Gastrocnemius medialis (tissue), 4 donors: ENCODE data around the gene PRKAG2. TPM values are rescaled to one million over a fixed set of nuclear protein-coding genes. Genes with fewer than 3 reads are reported as not detected.
A peak's percentile ranks its signal among the peaks of the same experiment; 100 is the strongest.

Experiments used
- ATAC-seq, 2 donors: fragments of 150-250 bp; one replicate each; pipeline ENCODE4 v1.9.1; 2016
- DNase-seq, 2 donors: peaks; one replicate each; pipeline ENCODE4 v3.0.0-alpha.2; 2019
- H3K27ac ChIP-seq, 4 donors: fragments of 200-600 bp; sonication (generic); 1 replicate in 1 of 4; 2 replicates in 3 of 4; pipeline ENCODE4 v1.5.1; 2016 to 2018; ENCODE audit warnings: mild to moderate bottlenecking in 2 of 4, moderate library complexity in 1 of 4
- H3K27me3 ChIP-seq, 3 donors: fragments of 200-600 bp; sonication (generic) in 2 of 3; 1 replicate in 1 of 3; 2 replicates in 2 of 3; pipeline versions ENCODE4 v1.5.1 to v1.6.0; 2016 to 2019; ENCODE audit warnings: mild to moderate bottlenecking in 1 of 3, moderate library complexity in 1 of 3
- H3K36me3 ChIP-seq, 2 donors: fragments of 200-600 bp; sonication (generic) in 1 of 2; one replicate each; pipeline ENCODE4 v1.5.1; 2017 to 2018
- H3K4me1 ChIP-seq, 2 donors: fragments of 200-600 bp; sonication (generic) in 1 of 2; one replicate each; pipeline ENCODE4 v1.5.1; 2016 to 2017; ENCODE audit warnings: mild to moderate bottlenecking in 2 of 2
- H3K4me3 ChIP-seq, 4 donors: fragments of 200-600 bp; sonication (generic) in 3 of 4; 1 replicate in 1 of 4; 2 replicates in 3 of 4; pipeline ENCODE4 v1.5.1; 2016 to 2019; ENCODE audit warnings: mild to moderate bottlenecking in 2 of 4
- H3K9me3 ChIP-seq, 3 donors: fragments of 200-600 bp; sonication (generic) in 2 of 3; 1 replicate in 1 of 3; 2 replicates in 2 of 3; pipeline ENCODE4 v1.5.1; 2016 to 2019
- CTCF ChIP-seq, 5 experiments: fragments of 450-650 bp in 3 of 5; fragments of 200-600 bp in 2 of 5; sonication (generic) in 2 of 5; IDR thresholded peaks in 4 of 5; conservative IDR thresholded peaks in 1 of 5; 1 replicate in 4 of 5; 2 replicates in 1 of 5; pipeline ENCODE4 v1.5.1; 2016 to 2019; ENCODE audit warnings: antibody characterized with exemption in 5 of 5, mild to moderate bottlenecking in 3 of 5, moderate library complexity in 3 of 5
- POLR2A ChIP-seq, 2 donors: fragments of 450-650 bp; IDR thresholded peaks; one replicate each; pipeline ENCODE4 v1.6.1; 2017; ENCODE audit warnings: antibody characterized with exemption in 2 of 2, mild to moderate bottlenecking in 2 of 2, moderate library complexity in 2 of 2
- in situ Hi-C, 4 donors: fragments of 200-750 bp; cut with MboI; loops; one replicate each; pipeline versions ENCODE4 v1.15.0 to v1.8.0; 2017; ENCODE audit warnings: low sequenced_read_pairs in 4 of 4
- intact Hi-C: fragments of 100-400 bp; cut with DNase I; formaldehyde crosslinking; loops from one replicate; pipeline ENCODE4 v1.15.1; 2023; ENCODE audit warnings: low total_unique reads
- total RNA-seq, 4 donors: library from RNA; depleted of rRNA; stranded (reverse); fragments of >200 nt; gene quantifications; one replicate each; pipeline versions ENCODE4 v1.1.0 to v1.2.3, GENCODE V29; 2016

PRKAG2 gene
- total RNA-seq, 4 donors from 2014 or later: 5.3 to 32.6 (median 13.9) TPM

DNA sequence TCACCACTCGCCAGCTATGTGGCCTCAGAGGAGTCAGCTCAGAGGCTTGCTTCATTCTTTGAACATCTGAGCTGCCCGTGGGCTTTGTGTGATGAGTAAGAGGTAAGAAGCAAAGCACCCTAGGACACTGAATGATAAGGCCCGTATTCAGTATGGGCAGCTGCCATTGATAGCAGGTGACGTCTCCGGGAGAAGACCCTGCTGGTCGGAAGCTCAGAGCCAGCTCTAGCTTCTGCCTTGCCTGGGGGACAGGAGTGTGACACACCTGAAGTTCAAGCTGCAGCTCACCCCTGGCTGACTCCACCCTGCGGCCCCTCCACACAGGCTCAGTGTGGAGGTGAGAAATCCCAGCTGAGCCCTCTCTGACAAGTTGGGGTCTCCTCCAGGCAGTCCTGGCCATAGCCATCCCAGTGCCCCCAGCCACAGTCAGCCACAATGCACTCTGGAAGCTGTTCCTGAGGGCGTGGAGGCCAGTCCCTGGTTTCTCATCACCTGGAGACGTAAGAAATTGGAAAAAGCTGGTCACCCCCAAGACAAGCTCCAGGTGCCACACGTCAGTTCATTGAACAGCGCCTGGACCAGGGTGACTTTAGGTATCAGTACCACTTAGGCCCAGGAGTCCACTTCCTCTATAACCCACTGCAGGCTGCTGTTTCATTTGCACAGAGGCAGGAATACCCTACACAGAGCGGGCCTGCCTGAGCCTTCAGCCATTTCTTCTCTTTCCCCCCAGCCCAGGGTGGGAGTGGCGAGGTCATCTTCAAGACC is 192.3 kb downstream of the PRKAG2 start:
- Histone ChIP-seq H3K4me1 (peaks cover 14 to 18% of the 10 kb centered on the region in 2 donors), H3K36me3 (no peaks in the 10 kb centered on the region), H3K27me3 (no peaks in the 10 kb centered on the region), H3K4me3 (no peak overlapping the region), H3K27ac (no peak overlapping the region), H3K9me3 (no peaks in the 10 kb centered on the region)
- intact Hi-C loops: loop anchor here (5.0 kb wide), 1 partner anchor 52 kb away; no protein-coding TSS in a partner anchor
- in situ Hi-C loops: loop anchor here in 1 of 4 donors (10.0 kb wide), 1 partner anchor 60 kb away; no protein-coding TSS in a partner anchor
- ATAC-seq (no peak), DNase-seq (peak in 1 of 2 donors; percentile 8)
- TF ChIP-seq POLR2A (IDR thresholded peaks at IDR 0.05) (no peak), CTCF (IDR thresholded peaks at IDR 0.05 in 4 of 5, conservative IDR thresholded peaks at IDR 0.05 in 1 of 5) (no peak)

DNA sequence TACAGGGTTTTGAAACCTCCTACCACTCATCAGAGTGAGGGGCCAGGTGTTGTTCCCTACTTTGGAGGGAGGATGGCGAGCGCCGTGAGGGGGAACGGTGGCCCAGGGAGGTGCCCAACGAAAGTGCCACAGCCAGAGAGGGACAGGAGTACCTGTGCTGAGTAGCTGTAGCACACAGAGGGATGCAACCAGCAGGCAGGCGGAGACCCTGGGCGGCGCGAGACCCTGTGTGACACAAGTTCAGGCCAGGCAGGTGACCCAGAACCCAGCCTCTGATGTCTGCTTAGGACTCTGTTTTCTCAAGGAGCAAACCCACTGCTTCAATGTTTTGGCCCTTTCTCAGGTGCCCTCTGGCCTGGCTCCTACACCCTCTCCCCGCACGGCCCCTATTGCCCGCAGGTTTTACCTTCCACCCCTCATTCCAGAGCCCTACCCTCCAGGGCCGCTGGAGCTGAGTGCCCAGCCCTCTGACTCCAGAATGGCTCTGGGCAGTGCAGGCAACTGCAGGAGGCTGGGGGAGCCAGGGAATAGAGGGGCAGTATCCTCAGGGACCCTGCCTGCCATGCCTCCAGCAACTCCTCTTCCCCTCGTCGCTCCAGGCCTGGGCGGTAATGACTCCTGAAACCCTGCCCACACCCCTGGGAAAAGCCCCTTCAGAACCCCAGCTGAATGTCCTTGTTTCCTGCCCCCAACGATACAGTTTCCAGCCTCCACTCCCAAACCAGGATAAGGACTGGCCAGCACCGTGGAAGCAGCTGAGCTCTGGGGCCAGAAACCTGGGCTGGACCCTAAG is 193.1 kb downstream of the PRKAG2 start:
- in situ Hi-C loops (loop anchor here in 1 of 4 donors (10.0 kb wide), 1 partner anchor 59 kb away; no protein-coding TSS in a partner anchor), intact Hi-C loops (no loop called here)
- H3K27me3 ChIP-seq: no peaks in the 10 kb centered on the region
- TF ChIP-seq CTCF (IDR thresholded peaks at IDR 0.05 in 4 of 5, conservative IDR thresholded peaks at IDR 0.05 in 1 of 5): no peak
- no peak for TF ChIP-seq POLR2A (IDR thresholded peaks at IDR 0.05)
- no peak overlapping the region for H3K27ac ChIP-seq
- H3K9me3 ChIP-seq: no peaks in the 10 kb centered on the region
- ATAC-seq (no peak), DNase-seq (peak in 1 of 2 donors; percentile 19)
- no peak overlapping the region for H3K4me3 ChIP-seq
- peaks cover 14 to 18% of the 10 kb centered on the region in 2 donors for H3K4me1 ChIP-seq
- H3K36me3 ChIP-seq: no peaks in the 10 kb centered on the region

- Histone ChIP-seq H3K27me3 (no peaks in the 10 kb centered on the region), H3K4me1 (peaks cover 11 to 14% of the 10 kb centered on the region in 2 donors), H3K27ac (no peak overlapping the region), H3K9me3 (no peaks in the 10 kb centered on the region), H3K4me3 (no peak overlapping the region), H3K36me3 (no peaks in the 10 kb centered on the region)
- intact Hi-C loops: no loop called here
- TF ChIP-seq CTCF (IDR thresholded peaks at IDR 0.05 in 4 of 5, conservative IDR thresholded peaks at IDR 0.05 in 1 of 5) (no peak), POLR2A (IDR thresholded peaks at IDR 0.05) (no peak)
- ATAC-seq: no peak
- in situ Hi-C loops: loop anchor here in 1 of 4 donors (10.0 kb wide), 1 partner anchor 58 kb away; no protein-coding TSS in a partner anchor
- peak in 1 of 2 donors; percentile 9 for DNase-seq
These were observed 193.9 kb downstream of the PRKAG2 start for GRCh38 chr7:151682831-151683614.

GRCh38 chr7:151681726-151682125 is 195.2 kb downstream of the PRKAG2 start:
- in situ Hi-C loops (loop anchor here in 1 of 4 donors (10.0 kb wide), 1 partner anchor 57 kb away; no protein-coding TSS in a partner anchor), intact Hi-C loops (no loop called here)
- Histone ChIP-seq H3K36me3 (no peaks in the 10 kb centered on the region), H3K9me3 (no peaks in the 10 kb centered on the region), H3K4me3 (no peak overlapping the region), H3K27ac (peak overlapping the region in 1 of 4 donors; percentile 62), H3K27me3 (no peaks in the 10 kb centered on the region), H3K4me1 (peaks cover 0 to 9% of the 10 kb centered on the region in 2 donors)
- ATAC-seq (no peak), DNase-seq (no peak)
- TF ChIP-seq CTCF (IDR thresholded peaks at IDR 0.05 in 4 of 5, conservative IDR thresholded peaks at IDR 0.05 in 1 of 5) (no peak), POLR2A (IDR thresholded peaks at IDR 0.05) (no peak)
